HG03175 (cell line): ENCODE data around the gene RACGAP1.

ENCODE experiments used
- ATAC-seq: cut with Tn5 transposase; IDR thresholded peaks from one replicate; pipeline ENCODE4 v1.9.1; 2021; ENCODE audit warnings: mild to moderate bottlenecking, moderate library complexity; ENCODE audit not compliant: unreplicated experiment

The RACGAP1 gene

GRCh38 chr12:50025187-50026059 is at the start of gene RACGAP1:
Gene RACGAP1, minus strand, starts transcription at chr12:50025494. Its CDS starts 8,779 bp downstream, at chr12:50016715.
- ATAC-seq = peak; percentile 98

- ATAC-seq = no peak
These were observed 48.4 kb upstream of the RACGAP1 start for GRCh38 chr12:50073712-50074111.

GRCh38 chr12:50073206-50073605 is 47.9 kb upstream of the RACGAP1 start:
- ATAC-seq = no peak

- ATAC-seq = no peak
These were observed 47.1 kb upstream of the RACGAP1 start for GRCh38 chr12:50072198-50072907.

GRCh38 chr12:50070314-50071060 is 45.2 kb upstream of the RACGAP1 start:
- no peak for ATAC-seq

- ATAC-seq = no peak
These were observed 44.2 kb upstream of the RACGAP1 start for GRCh38 chr12:50069539-50069938.

GRCh38 chr12:50069069-50069468 is 43.8 kb upstream of the RACGAP1 start:
- ATAC-seq = no peak

- ATAC-seq = no peak
These were observed 41.1 kb upstream of the RACGAP1 start for GRCh38 chr12:50066402-50066801.

GRCh38 chr12:50065726-50066310 is 40.5 kb upstream of the RACGAP1 start:
- no peak for ATAC-seq

GRCh38 chr12:50062728-50063460 is 37.6 kb upstream of the RACGAP1 start:
- ATAC-seq = no peak

GRCh38 chr12:50061946-50062686 is 36.8 kb upstream of the RACGAP1 start:
- no peak for ATAC-seq

- ATAC-seq = no peak
These were observed 35.9 kb upstream of the RACGAP1 start for GRCh38 chr12:50061171-50061570.

GRCh38 chr12:50060120-50060468 is 34.8 kb upstream of the RACGAP1 start:
- no peak for ATAC-seq

GRCh38 chr12:50059440-50060119 is 34.3 kb upstream of the RACGAP1 start:
- no peak for ATAC-seq

- ATAC-seq = no peak
These were observed 33.5 kb upstream of the RACGAP1 start for GRCh38 chr12:50058743-50059312.

GRCh38 chr12:50057896-50058670 is 32.8 kb upstream of the RACGAP1 start:
- ATAC-seq = no peak

- ATAC-seq = no peak
These were observed 31.9 kb upstream of the RACGAP1 start, which contains the start of gene ASIC1 for GRCh38 chr12:50057000-50057841. Gene ASIC1, plus strand, starts transcription at chr12:50057596. Its CDS starts 1,171 bp downstream, at chr12:50058767.
